NCI-H2227 treated with DMSO at 0.1 percent for 48 hours (cell line): ENCODE measurements around the gene ST3GAL6.
"Not testable (repeated sequence)": the region's sequence is repeated elsewhere in the genome, so short reads cannot be mapped to it uniquely, and the experiment has no call there.

Source experiments
- DNase-seq: peaks from one replicate; lab custom pipeline; 2025; lab: John Stamatoyannopoulos, UW

Gene ST3GAL6

GRCh38 chr3:98805571-98805970 is 42.4 kb downstream of the ST3GAL6 start:
- DNase-seq: no peak

- DNase-seq: no peak
These were observed 43.4 kb downstream of the ST3GAL6 start for GRCh38 chr3:98806521-98806920.

DNA sequence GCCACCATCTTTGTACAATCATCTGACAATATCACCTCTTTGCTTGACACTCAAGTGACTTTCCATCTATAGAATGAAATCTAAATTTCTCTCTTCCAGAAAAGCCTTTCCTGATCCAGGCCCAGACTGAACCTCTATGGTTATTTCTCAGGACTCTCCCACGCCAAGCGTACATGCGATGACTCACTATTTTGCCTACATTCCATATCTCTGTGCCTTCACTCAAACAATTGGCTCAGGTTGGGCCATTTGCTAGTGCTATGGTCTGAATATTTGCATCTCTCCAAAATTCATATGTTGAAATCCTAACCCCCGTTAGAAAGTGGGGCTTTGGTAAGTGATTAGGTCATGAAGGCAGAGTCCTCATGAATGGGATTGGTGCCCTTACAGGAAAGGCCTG is 43.9 kb downstream of the ST3GAL6 start:
- no peak for DNase-seq

DNA sequence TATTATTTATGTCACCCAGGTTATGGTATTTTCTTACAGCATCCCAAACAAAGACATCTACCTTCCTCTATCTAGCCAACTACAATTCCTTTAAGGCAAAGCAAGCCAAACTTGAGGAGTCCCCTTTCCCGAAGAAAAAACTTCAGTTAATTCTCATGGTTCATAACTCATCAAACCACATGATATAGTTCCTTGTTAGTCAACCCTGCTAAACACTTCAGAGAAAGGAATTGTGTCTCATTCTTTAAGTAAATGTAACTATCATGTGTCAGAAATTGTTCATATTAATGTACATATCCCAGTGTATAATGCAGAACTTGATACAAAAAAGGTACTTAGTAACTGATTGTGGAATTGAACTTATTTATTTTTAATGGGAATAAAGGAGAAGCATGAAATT is 44.4 kb downstream of the ST3GAL6 start:
- no peak for DNase-seq

- DNase-seq: no peak
These were observed 44.9 kb downstream of the ST3GAL6 start for GRCh38 chr3:98808071-98808470.

DNA sequence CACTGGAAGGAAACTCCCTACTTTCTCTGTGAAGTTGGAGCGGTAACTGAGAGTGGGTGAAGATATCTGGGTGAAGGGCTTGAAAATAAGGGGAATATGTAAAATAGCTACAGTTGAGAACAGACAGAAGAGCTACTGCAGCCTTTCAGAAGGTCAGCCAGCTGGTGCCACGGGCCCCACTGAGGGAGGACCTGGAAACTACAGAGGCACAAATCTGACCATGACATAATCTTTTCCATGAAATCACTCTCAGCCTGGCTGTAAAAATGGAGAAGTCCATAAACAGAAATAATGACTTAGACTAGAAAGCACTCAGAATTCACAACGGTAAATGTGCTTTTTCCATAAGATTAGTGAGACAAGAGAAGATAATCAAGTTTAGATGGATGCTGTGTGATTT is 46.4 kb downstream of the ST3GAL6 start:
- DNase-seq: no peak

GRCh38 chr3:98811048-98811447 is 47.9 kb downstream of the ST3GAL6 start:
- DNase-seq: no peak

DNA sequence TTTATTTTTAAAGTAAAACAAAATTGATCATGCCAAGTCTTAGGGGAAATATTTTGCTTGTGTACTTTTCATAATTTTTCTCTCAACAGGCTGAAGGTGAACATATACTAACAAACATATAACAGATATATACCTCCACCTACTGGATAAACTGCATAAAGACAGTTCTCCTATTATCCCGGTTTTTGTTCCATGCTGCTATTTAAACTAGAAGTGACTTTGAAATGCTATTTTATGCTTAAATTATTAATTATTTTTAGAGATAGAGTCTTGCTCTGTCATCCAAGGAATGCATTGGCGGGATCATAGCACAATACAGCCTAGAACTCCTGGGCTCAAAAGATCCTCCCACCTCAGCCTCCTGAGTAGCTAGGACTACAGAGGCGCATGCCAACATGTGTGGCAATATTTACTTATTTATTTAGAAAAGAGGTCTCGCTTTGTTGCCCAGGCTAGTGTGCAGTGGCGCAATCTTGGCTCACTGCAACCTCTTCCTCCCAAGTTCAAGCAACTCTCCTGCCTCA is 49.8 kb downstream of the ST3GAL6 start:
- peak; percentile 8 for DNase-seq

DNA sequence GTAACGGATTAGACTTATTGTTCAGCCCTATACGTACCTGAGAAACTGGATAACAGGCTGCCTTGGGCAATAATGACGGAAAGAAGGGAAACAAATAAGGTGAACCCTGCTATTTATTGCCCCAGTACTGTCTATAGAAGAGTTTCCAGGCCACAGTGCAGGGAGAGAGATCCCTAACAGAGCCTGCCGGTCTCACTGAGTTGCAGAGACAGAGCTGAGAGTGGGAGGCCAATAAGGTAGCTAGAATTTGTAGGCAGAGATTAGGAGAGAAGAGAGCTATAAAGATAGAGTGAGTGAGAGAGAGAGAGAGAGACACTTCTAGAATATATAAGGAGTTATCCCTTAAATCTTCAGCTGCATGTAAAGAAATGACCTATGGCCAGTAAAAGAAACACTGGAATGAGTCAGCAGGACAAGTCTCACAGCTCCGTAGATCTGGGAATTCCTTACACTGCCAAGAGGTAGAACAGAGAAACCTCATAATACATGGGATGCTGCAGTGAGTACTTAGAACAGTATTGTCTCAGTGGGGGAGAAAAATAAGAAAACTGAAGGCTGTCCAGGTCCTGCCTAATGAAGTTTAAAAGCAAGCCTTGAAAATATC is 51.8 kb downstream of the ST3GAL6 start:
- no peak for DNase-seq

- DNase-seq: peak; percentile 32
These were observed 54.5 kb downstream of the ST3GAL6 start for GRCh38 chr3:98817547-98818041.

DNA sequence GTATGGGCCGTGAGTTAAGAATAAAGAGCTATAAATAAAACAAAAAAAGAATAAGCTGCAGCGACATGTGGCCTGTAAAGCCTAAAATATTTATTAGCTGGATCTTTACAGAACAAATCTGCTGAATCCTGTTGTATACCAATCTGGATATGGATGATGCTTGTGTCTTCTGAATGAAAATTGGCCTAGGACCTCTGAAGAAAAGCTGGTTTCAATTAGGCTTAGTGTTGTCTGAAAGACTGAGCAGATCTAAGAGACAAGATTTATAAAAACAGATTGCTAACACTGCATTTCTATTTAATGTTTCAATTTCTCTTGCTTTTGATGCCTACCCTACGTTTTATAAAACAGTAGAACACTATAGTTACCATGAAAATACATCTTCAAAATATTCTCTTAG is 57.9 kb downstream of the ST3GAL6 start:
- DNase-seq: no peak

- no peak for DNase-seq
These were observed 60.7 kb downstream of the ST3GAL6 start for GRCh38 chr3:98823791-98824190.

GRCh38 chr3:98824256-98824655 is 61.1 kb downstream of the ST3GAL6 start:
- no peak for DNase-seq

DNA sequence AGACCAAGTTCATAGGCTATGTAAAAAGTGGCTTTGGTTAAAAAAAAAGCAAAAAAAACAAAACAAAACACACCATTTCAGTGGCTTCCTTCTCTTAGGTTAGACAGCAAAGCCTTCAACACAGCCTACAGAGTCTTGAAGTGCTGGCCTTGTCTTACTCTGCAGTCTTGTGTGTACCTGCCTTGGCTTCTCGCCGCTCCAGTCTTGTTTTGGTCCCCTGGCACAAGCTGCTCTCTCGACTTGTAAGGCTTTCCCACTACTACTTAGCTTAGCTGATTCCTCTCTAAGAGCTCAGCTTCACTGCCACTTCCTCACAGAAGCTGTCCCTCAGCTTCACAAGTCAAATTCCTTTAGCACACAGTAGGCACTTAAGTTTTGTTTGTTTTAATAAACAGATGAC is 63.0 kb downstream of the ST3GAL6 start:
- DNase-seq: no peak

DNA sequence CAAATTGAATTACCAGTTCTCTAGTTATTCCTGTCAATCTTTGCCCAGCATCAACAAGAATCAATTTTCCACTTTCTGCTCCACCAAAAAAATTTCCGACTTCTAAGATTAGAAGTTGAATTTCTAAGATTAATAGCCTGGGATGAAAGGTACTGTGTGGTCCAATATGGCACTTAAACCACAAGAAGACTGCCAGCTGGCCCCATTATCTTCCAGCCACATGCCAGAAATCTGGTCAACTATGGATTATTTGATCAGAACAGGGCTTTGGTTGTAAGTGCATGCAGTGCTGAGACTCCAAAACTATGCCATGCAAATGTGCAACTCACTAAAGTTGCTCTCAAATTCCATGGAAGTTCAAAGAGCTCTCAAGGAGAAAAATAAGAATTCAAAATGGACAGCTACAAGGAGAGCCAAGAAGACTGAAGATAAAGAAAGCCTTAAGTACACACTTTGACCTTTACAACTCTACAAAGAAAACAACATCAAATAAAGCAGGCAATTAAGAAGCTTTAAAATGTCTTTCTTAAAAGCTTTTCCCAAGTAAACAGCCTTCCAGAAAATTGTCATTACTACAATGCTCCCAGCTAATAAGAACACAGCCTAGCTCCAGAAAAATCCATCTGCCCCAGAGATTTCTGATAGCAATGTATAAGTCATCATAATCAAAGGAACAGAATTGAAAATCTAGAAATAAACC is 64.2 kb downstream of the ST3GAL6 start:
- DNase-seq: no peak

GRCh38 chr3:98829246-98829832 is 66.2 kb downstream of the ST3GAL6 start:
- no peak for DNase-seq

DNA sequence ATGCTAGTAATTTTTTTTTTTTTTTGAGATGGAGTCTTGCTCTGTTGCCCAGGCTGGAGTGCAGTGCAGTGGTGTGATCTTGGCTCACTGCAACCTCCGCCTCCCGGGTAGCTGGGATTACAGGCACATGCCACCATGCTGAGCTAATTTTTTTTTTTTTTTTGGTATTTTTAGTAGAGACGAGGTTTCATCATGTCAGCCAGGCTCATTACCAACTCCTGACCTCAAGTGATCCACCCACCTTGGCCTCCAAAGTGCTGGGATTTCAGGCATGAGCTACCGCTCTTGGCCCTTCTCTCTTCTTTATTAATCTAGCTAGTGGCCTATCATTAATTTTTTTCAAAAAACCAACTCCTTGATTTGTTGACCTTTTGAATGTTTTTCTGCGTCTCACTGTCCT is 67.9 kb downstream of the ST3GAL6 start:
- DNase-seq: not testable (repeated sequence)

- no peak for DNase-seq
These were observed 76.7 kb downstream of the ST3GAL6 start for GRCh38 chr3:98839846-98840245.

DNA sequence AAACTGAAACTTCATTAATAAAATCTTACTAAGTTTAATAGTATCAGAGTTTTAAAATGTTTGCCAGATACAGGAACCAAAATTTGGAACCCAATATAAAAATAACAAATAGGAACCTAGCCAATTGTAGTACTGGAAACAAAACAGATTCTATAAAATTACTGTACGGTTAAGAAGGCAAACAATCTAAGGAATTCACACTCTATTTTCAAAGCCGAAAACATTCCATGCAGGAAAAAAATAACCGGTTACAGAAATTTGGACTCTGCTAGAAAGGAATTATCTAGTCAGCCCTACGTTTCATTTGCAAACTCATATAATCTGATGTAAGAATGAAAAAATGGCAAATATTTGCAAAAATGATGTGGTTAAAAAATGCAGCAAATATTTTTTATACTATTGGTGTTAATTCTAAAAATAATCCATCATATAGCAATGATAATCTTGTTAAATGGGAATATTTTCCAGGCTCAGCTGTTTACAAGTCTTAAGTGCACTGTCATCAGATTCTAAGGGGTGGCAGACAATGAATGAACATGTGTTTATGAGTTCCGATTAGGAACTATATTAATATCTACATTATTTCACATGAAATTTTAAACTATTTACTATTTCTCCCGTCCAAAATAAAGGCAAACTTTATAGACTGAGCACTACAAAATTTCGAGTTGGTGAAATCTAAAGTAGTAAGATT is 80.3 kb downstream of the ST3GAL6 start:
- no peak for DNase-seq
